SK-N-SH (cell line): ENCODE measurements around the gene SECTM1.

Experiments
- CHD2 ChIP-seq: fragments of 150-350 bp; IDR thresholded peaks from 2 replicates; pipeline ENCODE4 v1.6.1; 2018; ENCODE audit warnings: low read length; ENCODE audit not compliant: partially characterized antibody
- CTCF ChIP-seq: fragments of 200-600 bp; sonication (generic); IDR thresholded peaks from 2 replicates; pipeline ENCODE4 v1.6.1; 2017; ENCODE audit warnings: antibody characterized with exemption, mild to moderate bottlenecking, moderate library complexity
- EP300 ChIP-seq, 2 experiments: IDR thresholded peaks; 2 replicates each; pipeline versions ENCODE4 v1.4.0 to v1.6.1; 2012; ENCODE audit warnings: borderline replicate concordance in 1 of 2, low read depth in 1 of 2, low read length in 1 of 2
- EZH2phosphoT487 ChIP-seq: fragments of 200-600 bp; sonication (generic); IDR thresholded peaks from 2 replicates; pipeline ENCODE4 v1.6.1; 2017; ENCODE audit warnings: low read depth, mixed run types, mild to moderate bottlenecking, antibody characterized with exemption, moderate library complexity, borderline replicate concordance
- FOXM1 ChIP-seq: IDR thresholded peaks from 2 replicates; pipeline ENCODE4 v1.4.0; 2012; ENCODE audit warnings: low read depth, mild to moderate bottlenecking
- GABPA ChIP-seq: IDR thresholded peaks from 2 replicates; pipeline ENCODE4 v1.4.0; 2012; ENCODE audit warnings: low read depth, mild to moderate bottlenecking
- MAX ChIP-seq: IDR thresholded peaks from 2 replicates; pipeline ENCODE4 v1.4.0; 2012; ENCODE audit warnings: low read depth
- MXI1 ChIP-seq: IDR thresholded peaks from 2 replicates; pipeline ENCODE4 v1.6.1; 2012; ENCODE audit warnings: mild to moderate bottlenecking, low read depth, low read length, improper control_type of control experiment
- POLR2AphosphoS5 ChIP-seq: IDR thresholded peaks from 2 replicates; pipeline ENCODE4 v1.6.1; 2012; ENCODE audit warnings: low read depth, low read length
- RCOR1 ChIP-seq: fragments of 150-350 bp; IDR thresholded peaks from 2 replicates; pipeline ENCODE4 v1.6.1; 2017; ENCODE audit warnings: antibody characterized with exemption, low read length
- REST ChIP-seq: IDR thresholded peaks from 2 replicates; pipeline ENCODE4 v1.6.1; 2012; ENCODE audit warnings: mild to moderate bottlenecking, low read depth, low read length, moderate library complexity
- RFX5 ChIP-seq: IDR thresholded peaks from 2 replicates; pipeline ENCODE4 v1.6.1; 2012; ENCODE audit warnings: mild to moderate bottlenecking, improper control_type of control experiment, low read length
- RXRA ChIP-seq: IDR thresholded peaks from 2 replicates; pipeline ENCODE4 v1.4.0; 2012; ENCODE audit warnings: low read depth, mild to moderate bottlenecking, borderline replicate concordance
- USF2 ChIP-seq: fragments of 150-350 bp; IDR thresholded peaks from 2 replicates; pipeline ENCODE4 v1.6.1; 2017; ENCODE audit warnings: antibody characterized with exemption, low read length, low read depth, borderline replicate concordance

GRCh38 chr17:82300228-82300627 lies 33.3 kb downstream of the SECTM1 start:
- no peak for TF ChIP-seq RFX5
- no peak for TF ChIP-seq EP300 (IDR thresholded peaks at IDR 0.05; ENCODE audit: borderline replicate concordance in 1 of 2, low read depth in 1 of 2, low read length in 1 of 2)
- TF ChIP-seq CHD2: no peak
- TF ChIP-seq CTCF: no peak
- no peak for TF ChIP-seq GABPA
- no peak for TF ChIP-seq REST
- TF ChIP-seq MXI1: no peak
- no peak for TF ChIP-seq USF2
- TF ChIP-seq FOXM1: no peak
- no peak for TF ChIP-seq RXRA
- TF ChIP-seq POLR2AphosphoS5: no peak
- no peak for TF ChIP-seq MAX
- no peak for TF ChIP-seq RCOR1
- no peak for TF ChIP-seq EZH2phosphoT487
